ENCODE data around the gene CLEC18B. TPM values are rescaled to one million over a fixed set of nuclear protein-coding genes. Genes with fewer than 3 reads are reported as not detected.

Gene CLEC18B
- total RNA-seq, 1 donor from 2014 or later, result 0.24 TPM

DNA sequence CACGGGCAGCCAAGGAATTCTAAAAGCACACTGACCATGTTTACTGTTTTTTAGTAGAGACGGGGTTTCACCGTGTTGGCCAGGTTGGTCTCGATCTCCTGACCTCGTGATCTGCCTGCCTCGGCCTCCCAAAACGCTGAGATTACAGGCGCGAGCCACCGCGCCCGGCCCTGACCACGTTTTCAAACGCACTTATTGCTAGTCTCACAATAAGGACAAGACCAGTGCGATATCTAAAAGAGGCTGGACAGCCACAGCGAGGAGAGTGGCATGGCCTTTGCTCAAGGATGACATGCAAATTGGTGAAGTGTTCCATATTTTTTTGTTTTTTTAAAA lies 35.0 kb upstream of the CLEC18B start:
- TF ChIP-seq, protein P1, sequence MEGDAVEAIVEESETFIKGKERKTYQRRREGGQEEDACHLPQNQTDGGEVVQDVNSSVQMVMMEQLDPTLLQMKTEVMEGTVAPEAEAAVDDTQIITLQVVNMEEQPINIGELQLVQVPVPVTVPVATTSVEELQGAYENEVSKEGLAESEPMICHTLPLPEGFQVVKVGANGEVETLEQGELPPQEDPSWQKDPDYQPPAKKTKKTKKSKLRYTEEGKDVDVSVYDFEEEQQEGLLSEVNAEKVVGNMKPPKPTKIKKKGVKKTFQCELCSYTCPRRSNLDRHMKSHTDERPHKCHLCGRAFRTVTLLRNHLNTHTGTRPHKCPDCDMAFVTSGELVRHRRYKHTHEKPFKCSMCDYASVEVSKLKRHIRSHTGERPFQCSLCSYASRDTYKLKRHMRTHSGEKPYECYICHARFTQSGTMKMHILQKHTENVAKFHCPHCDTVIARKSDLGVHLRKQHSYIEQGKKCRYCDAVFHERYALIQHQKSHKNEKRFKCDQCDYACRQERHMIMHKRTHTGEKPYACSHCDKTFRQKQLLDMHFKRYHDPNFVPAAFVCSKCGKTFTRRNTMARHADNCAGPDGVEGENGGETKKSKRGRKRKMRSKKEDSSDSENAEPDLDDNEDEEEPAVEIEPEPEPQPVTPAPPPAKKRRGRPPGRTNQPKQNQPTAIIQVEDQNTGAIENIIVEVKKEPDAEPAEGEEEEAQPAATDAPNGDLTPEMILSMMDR (IDR thresholded peaks at IDR 0.05), result no peak

DNA sequence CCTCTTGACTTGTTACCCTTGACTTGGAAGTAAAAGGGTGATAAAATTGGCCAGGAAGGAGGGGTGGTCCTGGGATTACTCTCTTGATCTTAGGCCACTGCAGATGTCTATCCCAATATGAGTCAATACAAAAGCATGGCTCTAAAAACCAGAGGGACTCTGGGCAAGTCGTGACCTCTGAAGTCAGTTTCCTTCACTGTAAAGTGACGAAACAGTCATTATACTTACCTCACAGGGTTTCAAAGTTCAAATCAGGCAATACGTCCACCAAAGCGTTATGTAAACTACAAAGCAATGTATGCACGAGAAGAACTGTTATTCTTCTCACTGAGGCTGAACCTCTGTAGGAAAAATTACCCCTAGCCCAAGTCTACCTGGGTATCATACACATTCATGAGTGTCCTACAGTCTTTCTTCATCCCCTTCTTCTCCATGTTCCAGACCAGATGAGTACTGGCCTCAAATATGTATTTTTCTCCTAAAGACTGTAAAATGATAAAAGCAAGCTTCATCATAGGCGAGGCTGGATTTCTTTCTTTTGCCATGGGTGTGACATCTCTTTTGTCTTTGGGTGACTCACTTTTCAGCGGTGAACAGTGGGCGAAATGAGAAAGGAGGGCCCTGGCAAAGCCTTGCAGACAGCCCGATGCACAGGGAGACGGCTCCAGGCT lies 34.5 kb upstream of the CLEC18B start:
- Mint-ChIP-seq H3K27ac (ENCODE audit: unreplicated experiment) (no peak overlapping the region), H3K4me3 (ENCODE audit: unreplicated experiment) (no peak overlapping the region), H3K4me1 (ENCODE audit: unreplicated experiment) (peaks cover 3% of the 10 kb centered on the region), H3K9me3 (ENCODE audit: unreplicated experiment) (no peaks in the 10 kb centered on the region), H3K36me3 (ENCODE audit: unreplicated experiment) (peaks cover 66% of the 10 kb centered on the region), H3K27me3 (ENCODE audit: unreplicated experiment) (no peaks in the 10 kb centered on the region)
- DNase-seq (ENCODE audit: extremely low spot score, unreplicated experiment), result no peak
- TF ChIP-seq, protein P1 (IDR thresholded peaks at IDR 0.05), result no peak

More for the DNA sequence above, 35.0 kb upstream of the CLEC18B start:
- Mint-ChIP-seq H3K4me1 (ENCODE audit: unreplicated experiment) (no peaks in the 10 kb centered on the region), H3K4me3 (ENCODE audit: unreplicated experiment) (no peak overlapping the region), H3K9me3 (ENCODE audit: unreplicated experiment) (no peaks in the 10 kb centered on the region), H3K27ac (ENCODE audit: unreplicated experiment) (no peak overlapping the region), H3K27me3 (ENCODE audit: unreplicated experiment) (no peaks in the 10 kb centered on the region), H3K36me3 (ENCODE audit: unreplicated experiment) (peaks cover 60% of the 10 kb centered on the region)
- no peak for DNase-seq (ENCODE audit: extremely low spot score, unreplicated experiment)

DNA sequence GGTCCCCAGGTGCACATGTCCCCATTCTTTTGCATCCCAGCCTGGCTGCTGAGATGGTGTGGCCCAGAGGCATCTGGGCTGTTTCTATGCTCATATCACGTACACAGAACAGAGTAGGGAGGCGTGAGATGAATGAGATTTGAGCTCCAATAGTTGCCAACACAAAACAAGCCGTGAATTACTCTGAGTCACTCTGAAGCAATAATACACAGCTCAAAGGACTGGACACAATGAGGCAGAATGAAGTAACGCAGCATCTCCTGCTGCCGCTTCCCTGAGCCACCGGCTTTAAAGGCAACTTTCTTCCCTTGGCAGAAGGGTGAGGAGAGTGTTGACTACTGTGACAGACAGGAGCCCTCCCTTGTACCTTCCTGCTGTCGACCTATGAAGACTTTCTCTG lies 33.9 kb upstream of the CLEC18B start:
- H3K27me3 Mint-ChIP-seq (ENCODE audit: unreplicated experiment), result no peaks in the 10 kb centered on the region
- peaks cover 62% of the 10 kb centered on the region for H3K36me3 Mint-ChIP-seq (ENCODE audit: unreplicated experiment)
- no peak for DNase-seq (ENCODE audit: extremely low spot score, unreplicated experiment)
- peaks cover 6% of the 10 kb centered on the region for H3K4me1 Mint-ChIP-seq (ENCODE audit: unreplicated experiment)
- H3K27ac Mint-ChIP-seq (ENCODE audit: unreplicated experiment), result no peak overlapping the region
- TF ChIP-seq, protein P1 (IDR thresholded peaks at IDR 0.05), result no peak
- H3K4me3 Mint-ChIP-seq (ENCODE audit: unreplicated experiment), result no peak overlapping the region
- no peaks in the 10 kb centered on the region for H3K9me3 Mint-ChIP-seq (ENCODE audit: unreplicated experiment)

DNA sequence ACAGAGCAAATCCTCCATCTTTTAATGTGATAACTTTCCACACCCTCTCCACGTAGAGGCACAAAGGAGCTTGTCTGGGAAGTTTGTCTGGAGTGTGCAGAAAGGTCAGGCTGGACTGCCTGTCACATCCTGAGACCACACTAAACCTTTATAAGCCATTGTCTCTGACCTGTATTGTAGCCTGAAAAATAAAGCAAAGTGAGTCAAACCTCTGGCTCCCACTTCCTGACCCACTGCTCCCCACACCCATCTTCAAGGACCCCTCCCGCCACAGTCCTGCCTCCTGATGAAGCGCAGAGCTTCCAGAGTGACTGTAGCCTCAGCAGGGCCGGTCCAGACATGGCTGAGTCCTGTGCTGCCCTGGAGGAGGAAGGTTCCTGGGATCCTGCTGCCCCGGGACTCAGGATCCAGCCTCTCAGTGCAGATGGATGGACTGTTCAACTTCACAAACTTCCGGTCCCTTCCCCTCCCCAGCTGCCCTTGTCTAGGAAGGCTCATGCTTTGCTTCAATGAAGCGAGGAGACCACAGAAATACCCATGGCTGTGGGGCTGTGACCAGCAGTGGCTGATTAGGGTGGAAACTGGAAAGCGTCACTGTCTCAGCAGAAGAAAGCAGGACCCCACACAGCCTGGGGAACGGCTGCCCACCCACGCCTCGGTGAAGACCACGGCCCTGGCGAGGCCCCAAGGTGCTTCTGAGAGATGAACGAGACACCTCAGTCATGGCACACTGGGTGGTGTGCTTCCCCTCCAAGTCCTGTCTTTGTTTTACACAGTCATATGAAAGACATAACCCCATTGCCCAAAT lies 30.9 kb upstream of the CLEC18B start:
- Mint-ChIP-seq H3K4me1 (ENCODE audit: unreplicated experiment) (peaks cover 23% of the 10 kb centered on the region), H3K4me3 (ENCODE audit: unreplicated experiment) (no peak overlapping the region), H3K9me3 (ENCODE audit: unreplicated experiment) (no peaks in the 10 kb centered on the region), H3K27ac (ENCODE audit: unreplicated experiment) (no peak overlapping the region), H3K27me3 (ENCODE audit: unreplicated experiment) (no peaks in the 10 kb centered on the region), H3K36me3 (ENCODE audit: unreplicated experiment) (peaks cover 45% of the 10 kb centered on the region)
- TF ChIP-seq, protein P1 (IDR thresholded peaks at IDR 0.05), result no peak
- no peak for DNase-seq (ENCODE audit: extremely low spot score, unreplicated experiment)
